ENCODE data around the gene PTPRO.

- TF ChIP-seq CTCF (IDR thresholded peaks at IDR 0.05) (no peak), POLR2A (IDR thresholded peaks at IDR 0.05) (no peak)
These were observed 253.6 kb downstream of the PTPRO start for GRCh38 chr12:15575671-15576541.
